Measurements from ENCODE around the gene LPIN1.

The LPIN1 gene

GRCh38 chr2:11761259-11761658 is 14.8 kb downstream of the LPIN1 start:
- TF ChIP-seq GATA2 (IDR thresholded peaks at IDR 0.05; ENCODE audit: low read depth, low read length) (no peak), GATA3 (IDR thresholded peaks at IDR 0.05; ENCODE audit: low read depth, low read length) (no peak)

GRCh38 chr2:11762031-11762430 is 15.6 kb downstream of the LPIN1 start:
- no peak for TF ChIP-seq GATA3 (IDR thresholded peaks at IDR 0.05; ENCODE audit: low read depth, low read length)

GRCh38 chr2:11762799-11763461 is 16.5 kb downstream of the LPIN1 start:
- TF ChIP-seq GATA3 (IDR thresholded peaks at IDR 0.05; ENCODE audit: low read depth, low read length) = no peak
- no peak for TF ChIP-seq GATA2 (IDR thresholded peaks at IDR 0.05; ENCODE audit: low read depth, low read length)

GRCh38 chr2:11764359-11764758 is 17.9 kb downstream of the LPIN1 start:
- peak; percentile 88 for TF ChIP-seq GATA2 (IDR thresholded peaks at IDR 0.05; ENCODE audit: low read depth, low read length)
- TF ChIP-seq GATA3 (IDR thresholded peaks at IDR 0.05; ENCODE audit: low read depth, low read length) = no peak

- TF ChIP-seq GATA3 (IDR thresholded peaks at IDR 0.05; ENCODE audit: low read depth, low read length) (no peak), GATA2 (IDR thresholded peaks at IDR 0.05; ENCODE audit: low read depth, low read length) (no peak)
These were observed 18.5 kb downstream of the LPIN1 start for GRCh38 chr2:11764920-11765319.

- no peak for TF ChIP-seq GATA3 (IDR thresholded peaks at IDR 0.05; ENCODE audit: low read depth, low read length)
- TF ChIP-seq GATA2 (IDR thresholded peaks at IDR 0.05; ENCODE audit: low read depth, low read length) = no peak
These were observed 19.1 kb downstream of the LPIN1 start for GRCh38 chr2:11765501-11765900.

- TF ChIP-seq GATA3 (IDR thresholded peaks at IDR 0.05; ENCODE audit: low read depth, low read length) = no peak
These were observed 19.6 kb downstream of the LPIN1 start for GRCh38 chr2:11766016-11766415.

GRCh38 chr2:11767779-11768178 is 21.3 kb downstream of the LPIN1 start:
- TF ChIP-seq GATA2 (IDR thresholded peaks at IDR 0.05; ENCODE audit: low read depth, low read length) (no peak), GATA3 (IDR thresholded peaks at IDR 0.05; ENCODE audit: low read depth, low read length) (no peak)

- TF ChIP-seq GATA3 (IDR thresholded peaks at IDR 0.05; ENCODE audit: low read depth, low read length) (no peak), GATA2 (IDR thresholded peaks at IDR 0.05; ENCODE audit: low read depth, low read length) (no peak)
These were observed 22.5 kb downstream of the LPIN1 start for GRCh38 chr2:11768946-11769345.

- TF ChIP-seq GATA3 (IDR thresholded peaks at IDR 0.05; ENCODE audit: low read depth, low read length) (no peak), GATA2 (IDR thresholded peaks at IDR 0.05; ENCODE audit: low read depth, low read length) (no peak)
These were observed 23.1 kb downstream of the LPIN1 start for GRCh38 chr2:11769516-11769915.

GRCh38 chr2:11770531-11771188 is 24.2 kb downstream of the LPIN1 start:
- TF ChIP-seq GATA2 (IDR thresholded peaks at IDR 0.05; ENCODE audit: low read depth, low read length) = no peak
- TF ChIP-seq GATA3 (IDR thresholded peaks at IDR 0.05; ENCODE audit: low read depth, low read length) = no peak

- TF ChIP-seq GATA2 (IDR thresholded peaks at IDR 0.05; ENCODE audit: low read depth, low read length) = no peak
These were observed 25.7 kb downstream of the LPIN1 start for GRCh38 chr2:11771971-11772615.

GRCh38 chr2:11773111-11773510 is 26.7 kb downstream of the LPIN1 start:
- no peak for TF ChIP-seq GATA3 (IDR thresholded peaks at IDR 0.05; ENCODE audit: low read depth, low read length)

- TF ChIP-seq GATA2 (IDR thresholded peaks at IDR 0.05; ENCODE audit: low read depth, low read length) = peak; percentile 72
- peak; percentile 78 for TF ChIP-seq GATA3 (IDR thresholded peaks at IDR 0.05; ENCODE audit: low read depth, low read length)
These were observed 27.5 kb downstream of the LPIN1 start for GRCh38 chr2:11773747-11774525.

Data from SH-SY5Y (cell line).